ENCODE data around the gene SV2C. TPM values are rescaled to one million over a fixed set of nuclear protein-coding genes. Genes with fewer than 3 reads are reported as not detected.

Gene SV2C
- total and polyA plus RNA-seq, 2 of the 13 experiments (the other 11 are each of a cell fraction or from before 2014, with no cell fraction given) = not detected

DNA sequence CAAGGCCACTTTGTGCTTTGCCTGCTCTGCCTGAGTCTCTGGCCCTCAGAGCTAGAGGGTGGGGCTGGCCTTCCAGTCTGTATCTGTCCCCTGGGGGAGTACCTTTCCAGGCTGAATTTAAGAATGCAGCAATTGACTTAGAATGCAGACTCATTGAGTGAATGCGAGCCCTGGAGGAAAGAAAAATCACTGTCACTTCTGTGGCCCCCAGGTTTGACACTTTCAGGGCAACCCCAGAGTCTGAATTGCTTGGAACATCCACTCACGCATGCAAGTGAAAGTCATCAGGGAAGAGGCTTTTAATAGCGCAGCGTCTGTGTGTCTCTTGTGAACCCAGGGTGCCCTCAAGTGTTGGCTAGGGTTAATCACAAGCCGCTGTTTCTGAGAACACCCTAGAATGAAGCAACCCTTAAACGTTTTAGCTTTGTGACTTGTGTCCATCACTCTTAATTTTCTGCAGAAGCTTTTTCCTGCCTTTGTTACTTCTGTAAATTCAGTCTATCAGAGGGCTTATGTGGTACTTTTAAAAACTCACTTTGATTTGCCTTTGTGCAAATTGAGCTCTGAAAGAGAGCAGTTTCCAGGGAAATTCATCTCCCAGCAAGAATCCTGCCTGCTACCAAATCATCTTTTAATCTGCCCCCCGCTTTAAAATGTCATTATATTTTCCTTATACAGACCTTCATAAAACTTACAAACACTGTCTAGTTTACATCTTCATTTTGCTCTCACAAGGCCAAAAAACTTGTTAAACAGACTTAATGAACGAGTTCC, 173.1 kb downstream of the SV2C start:
- Histone ChIP-seq H3K9ac (ENCODE audit: insufficient read depth, low read depth, low read length) (no peak overlapping the region), H2AFZ (ENCODE audit: low read length) (no peak overlapping the region), H3K4me1 (ENCODE audit: insufficient read depth, low read length) (no peaks in the 10 kb centered on the region), H4K20me1 (ENCODE audit: insufficient read depth, low read length) (no peaks in the 10 kb centered on the region), H3K79me2 (ENCODE audit: insufficient read depth, low read length) (no peaks in the 10 kb centered on the region), H3K27ac (ENCODE audit: extremely low read length, insufficient read depth, low read length) (no peak overlapping the region), H3K27me3 (ENCODE audit: control insufficient read depth in 1 of 2, insufficient read depth in 2 of 2, low read length in 2 of 2) (peaks cover 1 to 7% of the 10 kb centered on the region in 2 experiments; a peak in 2 of 5 replicates), H3K36me3 (replicated peaks in 1 of 2; ENCODE audit: control insufficient read depth in 1 of 2, insufficient read depth in 2 of 2, low read length in 2 of 2) (no peaks in the 10 kb centered on the region), H3K4me2 (ENCODE audit: low read depth, low read length) (no peak overlapping the region), H3K9me3 (ENCODE audit: low read length) (no peaks in the 10 kb centered on the region), H3K4me3 (replicated peaks in 1 of 3; ENCODE audit: insufficient read depth in 1 of 3, low read depth in 2 of 3, low read length in 3 of 3) (no peak overlapping the region)
- ATAC-seq (peak; percentile 98), FAIRE-seq (peak; percentile 77), DNase-seq (ENCODE audit: low spot score) (peak; percentile 63)
- ChIA-PET POLR2A (no interaction called here), CTCF (ENCODE audit: low intra/inter-chr PET ratio, low total read pairs) (interaction anchor here (0.7 to 1.4 kb wide), 3 partner anchors 111 to 521 kb away, joined by 3 to 5 read pairs (median 3); no protein-coding TSS in a partner anchor)
- 6% methylated on average over 8 of the region's 8 CpGs for WGBS (ENCODE audit: low lambda C conversion rate)
- in situ Hi-C loops (cut with HindIII; ENCODE audit: extremely low pct_ligation_motif_present, low pct_unique_long_range_greater_than_20kb) (loop anchor here (10.0 kb wide), 1 partner anchor 522 kb away; no protein-coding TSS in a partner anchor), intact Hi-C loops (cut with micrococcal nuclease; ENCODE audit: unreplicated experiment) (loop anchor here (1.0 to 5.0 kb wide), 4 partner anchors 110 to 521 kb away; no protein-coding TSS in a partner anchor)
- TF ChIP-seq ZNF34 (CRISPR knock-in tag; IDR thresholded peaks at IDR 0.05; ENCODE audit: borderline replicate concordance) = no peak
- no peak for TF ChIP-seq ZBTB21 (CRISPR knock-in tag; IDR thresholded peaks at IDR 0.05)
- TF ChIP-seq, protein P1, sequence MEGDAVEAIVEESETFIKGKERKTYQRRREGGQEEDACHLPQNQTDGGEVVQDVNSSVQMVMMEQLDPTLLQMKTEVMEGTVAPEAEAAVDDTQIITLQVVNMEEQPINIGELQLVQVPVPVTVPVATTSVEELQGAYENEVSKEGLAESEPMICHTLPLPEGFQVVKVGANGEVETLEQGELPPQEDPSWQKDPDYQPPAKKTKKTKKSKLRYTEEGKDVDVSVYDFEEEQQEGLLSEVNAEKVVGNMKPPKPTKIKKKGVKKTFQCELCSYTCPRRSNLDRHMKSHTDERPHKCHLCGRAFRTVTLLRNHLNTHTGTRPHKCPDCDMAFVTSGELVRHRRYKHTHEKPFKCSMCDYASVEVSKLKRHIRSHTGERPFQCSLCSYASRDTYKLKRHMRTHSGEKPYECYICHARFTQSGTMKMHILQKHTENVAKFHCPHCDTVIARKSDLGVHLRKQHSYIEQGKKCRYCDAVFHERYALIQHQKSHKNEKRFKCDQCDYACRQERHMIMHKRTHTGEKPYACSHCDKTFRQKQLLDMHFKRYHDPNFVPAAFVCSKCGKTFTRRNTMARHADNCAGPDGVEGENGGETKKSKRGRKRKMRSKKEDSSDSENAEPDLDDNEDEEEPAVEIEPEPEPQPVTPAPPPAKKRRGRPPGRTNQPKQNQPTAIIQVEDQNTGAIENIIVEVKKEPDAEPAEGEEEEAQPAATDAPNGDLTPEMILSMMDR (CRISPR knock-in tag; IDR thresholded peaks at IDR 0.05) = peak; percentile 87
- TF ChIP-seq ZNF543 (CRISPR knock-in tag; IDR thresholded peaks at IDR 0.05) = no peak
- TF ChIP-seq RAD21 (CRISPR knock-in tag; IDR thresholded peaks at IDR 0.05) = peak; percentile 79; the same call in 1 of the 2 replicates
- peak; percentile 44; the same call in 1 of the 2 replicates for TF ChIP-seq CEBPG (CRISPR knock-in tag; IDR thresholded peaks at IDR 0.05)
- peak; percentile 19 for TF ChIP-seq XRCC5 (optimal IDR thresholded peaks at IDR 0.05; ENCODE audit: low read length)
- peak; percentile 92 for TF ChIP-seq STAG1 (CRISPR knock-in tag; IDR thresholded peaks at IDR 0.05)
- TF ChIP-seq SMC3 (IDR thresholded peaks at IDR 0.05; ENCODE audit: low read length) = peak; percentile 92
- peak; percentile 58; the same call in 1 of the 2 replicates for TF ChIP-seq CEBPB (IDR thresholded peaks at IDR 0.05; ENCODE audit: borderline replicate concordance, low read depth, low read length)
- no TSS peak for BruUV-seq (replicated peaks)
